PC-9 (cell line): ENCODE measurements around the gene HIRA. TPM values are rescaled to one million over a fixed set of nuclear protein-coding genes. Genes with fewer than 3 reads are reported as not detected.

Experiments
- BruUV-seq: library from RNA; stranded (reverse); fragments of 400-500 nt; replicated peaks from 2 replicates; lab custom pipeline; 2021; lab: Mats Ljungman, UMichigan
- CTCF ChIA-PET: fragments of 300-600 bp; sonication (Branson Sonifier 250); formaldehyde crosslinking; loops from one replicate; lab custom pipeline; 2022; ENCODE audit warnings: antibody characterized with exemption; lab: Charles Lee
- POLR2A ChIA-PET: fragments of 300-600 bp; sonication (Branson Sonifier 250); formaldehyde crosslinking; loops from one replicate; lab custom pipeline; 2022; ENCODE audit warnings: antibody characterized with exemption; ENCODE audit not compliant: unreplicated experiment; lab: Charles Lee
- DNase-seq, 2 experiments: peaks; one replicate each; pipeline versions ENCODE4 v3.0.0 to v3.0.0-alpha.2; 2015 to 2022; ENCODE audit warnings: mixed read lengths in 1 of 2
- H2AFZ ChIP-seq: fragments of 200-600 bp; sonication (generic); 2 replicates; pipeline ENCODE4 v1.8.1; 2017; ENCODE audit warnings: antibody characterized with exemption
- H3F3A ChIP-seq: fragments of 200-600 bp; sonication (generic); 2 replicates; pipeline ENCODE4 v1.8.1; 2017; ENCODE audit warnings: antibody characterized with exemption, mild to moderate bottlenecking, low read depth; ENCODE audit not compliant: insufficient read depth
- H3K27ac ChIP-seq: fragments of 200-600 bp; sonication (generic); 2 replicates; pipeline ENCODE4 v1.6.1; 2016; ENCODE audit warnings: mixed run types
- H3K27me3 ChIP-seq: fragments of 200-600 bp; sonication (generic); 2 replicates; pipeline ENCODE4 v1.6.1; 2016; ENCODE audit warnings: low read depth, mixed run types; ENCODE audit not compliant: insufficient read depth
- H3K36me3 ChIP-seq: fragments of 200-600 bp; sonication (generic); 2 replicates; pipeline ENCODE4 v1.6.1; 2016; ENCODE audit warnings: low read depth, mixed run types
- H3K4me1 ChIP-seq: fragments of 200-600 bp; sonication (generic); replicated peaks from 2 replicates; pipeline ENCODE4 v1.6.1; 2016; ENCODE audit warnings: mixed run types; ENCODE audit not compliant: insufficient read depth
- H3K4me2 ChIP-seq: fragments of 200-600 bp; sonication (generic); 2 replicates; pipeline ENCODE4 v1.6.1; 2017; ENCODE audit warnings: mixed run types
- H3K4me3 ChIP-seq: fragments of 200-600 bp; sonication (generic); 2 replicates; pipeline ENCODE4 v1.6.1; 2016; ENCODE audit warnings: mixed run types
- H3K79me2 ChIP-seq: fragments of 200-600 bp; sonication (generic); 2 replicates; pipeline ENCODE4 v1.6.1; 2017; ENCODE audit warnings: low read depth, mixed run types
- H3K9me2 ChIP-seq: fragments of 200-600 bp; sonication (generic); 2 replicates; pipeline ENCODE4 v1.8.1; 2017; ENCODE audit warnings: mild to moderate bottlenecking; ENCODE audit not compliant: insufficient read depth
- H3K9me3 ChIP-seq: fragments of 200-600 bp; sonication (generic); 2 replicates; pipeline ENCODE4 v1.8.1; 2016; ENCODE audit warnings: low read depth; ENCODE audit not compliant: insufficient read depth
- H4K20me1 ChIP-seq: fragments of 200-600 bp; sonication (generic); 2 replicates; pipeline ENCODE4 v1.8.1; 2017; ENCODE audit not compliant: insufficient read depth
- CTCF ChIP-seq: fragments of 200-600 bp; sonication (generic); conservative IDR thresholded peaks from 2 replicates; pipeline ENCODE4 v1.6.1; 2017; ENCODE audit warnings: mixed run types, antibody characterized with exemption, mild to moderate bottlenecking, moderate library complexity
- EZH2 ChIP-seq: fragments of 200-600 bp; sonication (generic); IDR thresholded peaks from 2 replicates; pipeline ENCODE4 v1.8.0; 2017; ENCODE audit warnings: antibody characterized with exemption, low read depth
- intact Hi-C: fragments of 100-400 bp; cut with micrococcal nuclease; formaldehyde crosslinking; loops from one replicate; pipeline ENCODE4 v1.10.0; 2022; ENCODE audit not compliant: unreplicated experiment
- total RNA-seq: library from RNA; stranded (reverse); gene quantifications from 2 replicates; pipeline ENCODE4 v1.2.3, GENCODE V29; 2021

The HIRA gene
- total RNA-seq, 1 experiment from 2014 or later, result 19.2 TPM

GRCh38 chr22:19356708-19357269 lies 74.7 kb downstream of the HIRA start:
- Histone ChIP-seq H4K20me1 (no peaks in the 10 kb centered on the region), H3K27me3 (no peaks in the 10 kb centered on the region), H3K4me2 (no peak overlapping the region), H3K79me2 (no peaks in the 10 kb centered on the region), H3K9me3 (no peaks in the 10 kb centered on the region), H3K4me1 (no peaks in the 10 kb centered on the region), H3K27ac (no peak overlapping the region), H3K4me3 (no peak overlapping the region), H3F3A (no peaks in the 10 kb centered on the region), H3K9me2 (no peaks in the 10 kb centered on the region), H2AFZ (no peak overlapping the region), H3K36me3 (no peaks in the 10 kb centered on the region)
- ChIA-PET CTCF (no interaction called here), POLR2A (no interaction called here)
- TF ChIP-seq CTCF (no peak), EZH2 (no peak)
- no peak for DNase-seq
- intact Hi-C loops, result no loop called here
- no TSS peak for BruUV-seq

GRCh38 chr22:19355413-19356157 lies 75.9 kb downstream of the HIRA start:
- intact Hi-C loops, result no loop called here
- Histone ChIP-seq H3K4me2 (no peak overlapping the region), H3K9me2 (no peaks in the 10 kb centered on the region), H2AFZ (no peak overlapping the region), H3K36me3 (no peaks in the 10 kb centered on the region), H3K27me3 (no peaks in the 10 kb centered on the region), H3K9me3 (no peaks in the 10 kb centered on the region), H3F3A (no peaks in the 10 kb centered on the region), H3K4me1 (no peaks in the 10 kb centered on the region), H3K4me3 (no peak overlapping the region), H3K27ac (no peak overlapping the region), H4K20me1 (no peaks in the 10 kb centered on the region), H3K79me2 (no peaks in the 10 kb centered on the region)
- ChIA-PET CTCF (no interaction called here), POLR2A (interaction anchor here (0.7 kb wide), 1 partner anchor 406 kb away, joined by 7 read pairs; no protein-coding TSS in a partner anchor)
- no peak for TF ChIP-seq CTCF
- TF ChIP-seq EZH2, result no peak
- BruUV-seq, result no TSS peak
- no peak for DNase-seq

DNA sequence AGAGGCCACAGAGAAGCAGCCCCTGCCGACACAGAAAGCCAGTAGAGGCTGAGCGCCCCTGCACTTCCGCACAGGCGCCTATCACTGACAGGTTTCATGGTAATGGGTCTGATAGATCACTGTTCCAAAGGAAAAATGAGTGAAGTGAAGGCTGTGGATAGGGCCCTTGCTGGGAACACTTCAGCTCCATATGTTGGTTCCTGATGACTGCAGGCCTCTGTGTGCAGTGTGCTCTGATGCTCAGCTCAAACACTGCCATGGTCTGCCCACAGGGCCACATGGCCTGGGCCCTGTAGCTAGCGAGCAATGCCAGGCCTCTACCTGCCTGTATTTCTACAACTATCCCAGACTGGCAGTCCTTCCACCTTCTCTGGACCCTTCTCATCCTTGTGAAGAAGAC lies 77.3 kb downstream of the HIRA start:
- no peaks in the 10 kb centered on the region for H4K20me1 ChIP-seq
- no peaks in the 10 kb centered on the region for H3F3A ChIP-seq
- H3K27me3 ChIP-seq, result no peaks in the 10 kb centered on the region
- ChIA-PET POLR2A (no interaction called here), CTCF (no interaction called here)
- H3K9me2 ChIP-seq, result no peaks in the 10 kb centered on the region
- H3K4me1 ChIP-seq, result no peaks in the 10 kb centered on the region
- no peaks in the 10 kb centered on the region for H3K9me3 ChIP-seq
- intact Hi-C loops, result no loop called here
- BruUV-seq, result no TSS peak
- no peak overlapping the region for H3K4me2 ChIP-seq
- no peaks in the 10 kb centered on the region for H3K36me3 ChIP-seq
- H3K27ac ChIP-seq, result no peak overlapping the region
- DNase-seq, result no peak
- no peaks in the 10 kb centered on the region for H3K79me2 ChIP-seq
- no peak overlapping the region for H3K4me3 ChIP-seq
- no peak overlapping the region for H2AFZ ChIP-seq
- no peak for TF ChIP-seq EZH2
- TF ChIP-seq CTCF, result no peak
